Inferior parietal cortex (tissue), 1 donor: ENCODE measurements around the gene TRAPPC2B.
"Not testable (repeated sequence)": the region's sequence is repeated elsewhere in the genome, so short reads cannot be mapped to it uniquely, and the experiment has no call there.

ENCODE experiments used
- DNase-seq: peaks from one replicate; pipeline ENCODE4 v3.0.0-alpha.2; 2016; ENCODE audit errors: extremely low spot score

The TRAPPC2B gene

DNA sequence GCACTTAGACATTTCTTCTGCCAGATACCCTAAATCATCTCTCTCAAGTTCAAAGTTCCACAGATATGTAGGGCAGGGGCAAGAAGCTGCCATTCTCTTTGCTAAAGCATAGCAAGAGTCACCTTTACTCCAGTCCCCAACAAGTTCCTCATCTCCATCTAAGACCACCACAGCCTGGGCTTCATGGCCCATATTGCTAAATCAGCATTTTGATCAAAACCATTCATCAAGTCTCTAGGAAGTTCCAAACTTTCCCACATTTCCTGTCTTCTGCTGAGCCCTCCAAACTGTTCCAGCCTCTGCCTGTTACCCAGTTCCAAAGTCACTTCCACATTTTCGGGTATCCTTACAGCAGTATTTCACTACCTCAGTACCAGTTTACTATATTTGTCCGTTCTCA lies 11.3 kb downstream of the TRAPPC2B start:
- DNase-seq: not testable (repeated sequence)

DNA sequence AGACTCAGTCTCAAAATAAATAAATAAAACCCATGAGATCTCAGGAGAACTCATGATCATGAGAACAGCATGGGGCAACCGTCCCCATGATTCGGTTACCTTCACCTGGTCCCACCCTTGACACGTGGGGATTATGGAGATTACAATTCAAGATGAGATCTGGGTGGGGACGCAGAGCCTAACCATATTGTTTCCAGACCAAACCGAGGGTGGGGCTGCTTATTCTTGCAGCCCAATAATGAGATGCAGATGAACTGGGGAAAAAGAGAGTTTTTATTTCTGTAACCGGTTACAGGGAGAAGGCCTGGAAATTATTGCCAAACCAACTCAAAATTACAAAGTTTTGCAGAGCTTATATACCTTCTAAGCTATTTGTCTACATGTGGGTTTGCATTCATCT lies 12.8 kb downstream of the TRAPPC2B start:
- no peak for DNase-seq

DNA sequence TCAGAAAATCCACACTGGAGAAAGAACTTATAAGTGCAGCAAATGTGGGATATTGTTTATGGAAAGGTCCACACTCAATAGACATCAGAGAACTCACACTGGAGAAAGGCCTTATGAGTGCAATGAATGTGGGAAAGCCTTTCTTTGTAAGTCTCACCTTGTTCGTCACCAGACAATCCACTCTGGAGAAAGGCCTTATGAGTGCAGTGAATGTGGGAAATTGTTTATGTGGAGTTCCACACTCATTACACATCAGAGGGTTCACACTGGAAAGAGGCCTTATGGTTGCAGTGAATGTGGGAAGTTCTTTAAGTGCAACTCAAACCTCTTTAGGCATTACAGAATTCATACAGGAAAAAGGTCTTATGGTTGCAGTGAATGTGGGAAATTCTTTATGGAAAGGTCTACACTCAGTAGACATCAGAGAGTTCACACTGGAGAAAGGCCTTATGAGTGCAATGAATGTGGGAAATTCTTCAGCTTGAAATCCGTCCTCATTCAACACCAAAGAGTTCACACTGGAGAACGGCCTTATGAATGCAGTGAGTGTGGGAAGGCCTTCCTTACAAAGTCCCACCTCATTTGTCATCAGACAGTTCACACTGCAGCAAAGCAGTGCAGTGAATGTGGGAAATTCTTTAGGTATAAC lies 14.3 kb downstream of the TRAPPC2B start:
- no peak for DNase-seq

DNA sequence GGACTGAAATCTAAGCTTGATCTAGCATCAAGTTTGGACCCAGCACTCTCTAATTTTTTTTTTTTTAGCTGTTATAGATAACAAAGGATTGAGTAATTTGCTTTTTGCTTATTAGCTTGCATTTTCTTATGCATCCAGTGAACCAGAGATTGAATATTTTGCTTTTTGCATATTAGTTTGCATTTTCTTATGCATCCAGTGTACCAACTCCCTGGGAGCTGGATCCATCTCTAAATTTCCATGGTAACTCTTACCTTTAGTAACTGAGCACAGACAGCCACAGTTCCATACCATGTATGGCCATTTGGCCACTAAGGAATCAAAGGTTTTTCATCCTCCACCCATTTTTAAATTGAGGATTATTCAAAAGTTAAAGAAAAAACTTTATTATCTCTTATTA lies 17.6 kb downstream of the TRAPPC2B start:
- no peak for DNase-seq

DNA sequence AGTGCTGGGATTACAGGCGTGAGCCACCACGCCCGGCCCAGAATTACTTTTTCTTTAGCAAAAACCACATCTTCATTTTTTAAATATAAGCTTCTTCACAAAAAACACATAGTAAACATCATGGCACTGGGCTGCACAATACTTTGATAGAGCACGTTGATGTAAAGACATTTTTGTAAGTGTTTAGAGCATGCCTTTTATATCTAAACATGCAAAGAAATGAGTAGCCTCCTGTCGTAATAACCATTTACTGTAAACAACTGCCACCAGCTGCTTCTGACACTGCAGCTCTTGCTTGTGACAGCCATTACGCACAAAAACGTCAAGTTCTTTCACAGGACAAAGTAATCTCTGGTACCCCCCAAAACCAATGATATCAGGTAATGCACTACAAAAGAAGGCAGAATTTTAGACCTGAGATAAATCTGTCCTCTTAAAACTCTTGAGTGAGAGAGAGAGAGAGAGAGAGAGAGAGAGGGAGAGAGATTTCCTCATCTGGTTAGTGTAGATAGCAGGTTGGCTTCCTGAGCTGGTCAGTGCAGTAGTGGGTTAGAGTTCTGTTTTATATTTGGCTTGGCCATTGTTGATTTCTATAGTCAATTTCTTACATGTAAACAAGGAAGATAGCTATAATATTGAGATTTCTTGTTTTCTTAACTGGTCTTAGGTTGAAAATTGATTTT lies 19.6 kb downstream of the TRAPPC2B start:
- DNase-seq: no peak

DNA sequence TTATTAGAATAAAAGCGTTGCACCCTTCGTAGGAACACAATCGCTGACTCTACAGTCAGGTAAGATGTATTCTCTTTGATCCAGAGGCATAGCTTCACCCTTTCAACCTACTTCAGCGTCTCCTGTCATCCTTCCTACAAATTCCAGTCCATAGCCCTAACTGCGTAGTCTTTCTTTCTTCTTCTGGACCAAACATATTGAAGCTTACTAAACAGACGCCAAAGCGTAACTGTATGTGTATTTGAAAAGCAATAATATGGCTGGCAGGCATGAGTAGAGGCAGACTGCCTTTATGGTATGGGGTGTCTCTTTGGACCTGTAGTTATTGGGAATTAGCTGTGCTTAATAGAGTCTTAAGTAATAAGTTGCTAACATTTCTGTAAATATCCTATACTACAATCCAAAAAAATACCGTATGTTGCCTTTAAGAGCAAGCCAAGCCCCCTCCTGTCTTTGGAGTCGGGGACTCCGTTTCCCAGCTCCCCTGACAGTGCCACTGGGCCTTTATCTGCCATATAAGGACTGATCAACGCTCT lies 25.9 kb downstream of the TRAPPC2B start:
- DNase-seq: no peak

DNA sequence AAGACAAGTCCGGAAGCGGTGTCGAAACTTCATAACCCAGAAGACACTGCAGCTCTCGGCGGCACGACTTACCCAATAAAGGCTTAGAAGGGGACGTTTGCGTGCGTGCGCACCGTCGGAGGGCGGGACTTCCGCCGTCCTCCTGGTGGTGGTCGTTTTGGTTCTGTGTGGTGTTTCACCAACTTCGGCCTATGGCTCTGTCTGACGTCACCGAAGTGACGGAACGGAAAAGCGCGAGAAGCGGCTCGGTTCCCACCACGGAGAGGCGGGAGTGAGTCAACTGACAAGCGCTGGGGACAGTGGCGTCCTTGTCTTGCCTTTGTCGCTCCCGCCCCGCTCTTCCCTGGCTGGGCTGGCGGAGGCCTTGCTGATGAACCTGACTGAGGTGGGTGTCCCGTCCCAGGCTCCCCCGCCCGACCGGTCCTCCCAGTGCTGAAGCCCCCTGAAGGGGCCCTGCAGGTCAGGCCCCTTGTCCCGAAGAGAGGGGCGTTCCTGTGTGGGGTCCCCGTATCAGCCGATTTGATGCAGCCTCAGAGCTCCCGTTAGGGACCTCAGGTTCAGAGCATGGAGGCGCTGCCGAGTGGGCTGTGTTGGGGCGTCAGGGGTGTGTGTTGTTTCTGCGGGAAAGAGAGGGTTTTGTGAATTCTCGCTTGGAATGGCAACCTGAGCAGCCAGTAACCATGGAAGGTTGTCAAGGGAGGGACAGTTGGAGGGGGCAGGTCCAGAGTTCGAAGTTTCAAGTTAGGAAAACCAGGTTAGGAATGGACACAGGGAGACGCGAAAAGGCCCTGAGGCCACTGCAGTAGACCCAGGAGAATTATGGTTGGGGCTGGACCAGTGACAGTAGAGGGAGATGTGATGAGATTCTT lies 26.6 kb downstream of the TRAPPC2B start, which contains the start of gene ZNF548:
TSS of gene ZNF548 (plus strand) at position 125 of the 869 bp plus-strand sequence. CDS start at position 371, 246 bp downstream.
- peak; percentile 99 for DNase-seq

DNA sequence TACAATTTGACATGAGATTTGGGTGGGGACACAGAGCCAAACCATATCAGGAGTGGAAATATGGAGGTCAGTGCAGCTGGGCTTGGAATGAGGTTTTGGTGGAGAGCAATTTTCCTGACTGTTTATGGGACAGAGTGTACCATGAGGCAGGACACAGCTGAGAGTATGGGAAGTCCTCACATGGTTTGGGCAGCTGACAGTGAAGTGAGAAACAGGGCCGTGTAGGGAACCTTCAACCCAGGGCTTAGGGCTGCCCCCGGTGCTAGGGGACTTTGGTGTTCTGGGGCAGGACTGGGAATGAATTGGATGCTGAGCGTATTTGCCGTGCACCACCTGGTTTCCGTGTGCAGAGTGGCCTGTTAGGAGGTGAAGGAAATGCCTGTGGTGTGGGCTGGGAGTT lies 32.4 kb downstream of the TRAPPC2B start:
- no peak for DNase-seq

DNA sequence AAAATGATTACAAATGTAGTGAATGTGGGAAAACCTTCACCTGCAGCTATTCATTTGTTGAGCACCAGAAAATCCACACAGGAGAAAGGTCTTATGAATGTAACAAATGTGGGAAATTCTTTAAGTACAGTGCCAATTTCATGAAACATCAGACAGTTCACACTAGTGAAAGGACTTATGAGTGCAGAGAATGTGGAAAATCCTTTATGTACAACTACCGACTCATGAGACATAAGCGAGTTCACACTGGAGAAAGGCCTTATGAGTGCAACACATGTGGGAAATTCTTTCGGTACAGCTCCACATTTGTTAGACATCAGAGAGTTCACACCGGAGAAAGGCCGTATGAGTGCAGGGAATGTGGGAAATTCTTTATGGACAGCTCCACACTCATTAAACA lies 35.5 kb downstream of the TRAPPC2B start:
- no peak for DNase-seq

DNA sequence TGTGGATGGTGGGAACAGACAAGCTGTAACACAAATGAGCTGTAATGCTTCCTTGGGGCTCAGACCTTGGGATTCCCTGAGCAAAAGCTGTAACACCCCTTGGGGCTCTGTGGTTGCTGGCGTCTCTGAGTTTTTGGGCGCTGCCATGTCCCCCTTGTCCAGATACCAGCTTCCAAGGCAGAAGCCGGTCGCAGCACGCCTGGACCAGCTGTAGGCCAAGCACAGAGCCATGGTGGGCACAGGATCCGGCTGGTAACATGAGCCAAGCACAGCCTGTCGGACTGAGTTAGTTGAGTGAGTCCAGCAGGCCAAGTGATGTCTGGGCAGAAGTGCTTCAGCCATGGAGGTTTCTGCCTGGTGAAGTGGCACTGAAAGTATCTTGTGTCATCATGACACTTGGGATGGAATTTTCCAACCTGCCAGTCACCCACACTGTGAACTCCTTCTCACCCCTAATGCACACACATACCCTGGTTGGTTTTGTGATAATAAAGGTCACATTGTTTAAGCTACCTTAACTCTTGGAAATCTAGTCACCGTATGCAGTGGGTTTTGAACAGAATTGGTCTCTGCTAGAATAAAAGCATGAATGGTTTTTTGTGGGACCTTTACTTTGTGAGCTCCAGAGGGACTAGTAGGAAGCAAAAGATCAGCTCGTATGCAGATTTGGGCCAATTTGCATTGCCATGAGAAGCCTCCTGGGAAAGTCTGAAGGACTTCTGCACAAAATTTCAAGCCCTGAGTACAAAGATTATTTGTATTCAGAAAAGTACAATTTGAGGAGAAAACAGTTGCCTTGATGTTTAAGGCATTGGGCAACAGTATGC lies 40.6 kb downstream of the TRAPPC2B start:
- DNase-seq: no peak

DNA sequence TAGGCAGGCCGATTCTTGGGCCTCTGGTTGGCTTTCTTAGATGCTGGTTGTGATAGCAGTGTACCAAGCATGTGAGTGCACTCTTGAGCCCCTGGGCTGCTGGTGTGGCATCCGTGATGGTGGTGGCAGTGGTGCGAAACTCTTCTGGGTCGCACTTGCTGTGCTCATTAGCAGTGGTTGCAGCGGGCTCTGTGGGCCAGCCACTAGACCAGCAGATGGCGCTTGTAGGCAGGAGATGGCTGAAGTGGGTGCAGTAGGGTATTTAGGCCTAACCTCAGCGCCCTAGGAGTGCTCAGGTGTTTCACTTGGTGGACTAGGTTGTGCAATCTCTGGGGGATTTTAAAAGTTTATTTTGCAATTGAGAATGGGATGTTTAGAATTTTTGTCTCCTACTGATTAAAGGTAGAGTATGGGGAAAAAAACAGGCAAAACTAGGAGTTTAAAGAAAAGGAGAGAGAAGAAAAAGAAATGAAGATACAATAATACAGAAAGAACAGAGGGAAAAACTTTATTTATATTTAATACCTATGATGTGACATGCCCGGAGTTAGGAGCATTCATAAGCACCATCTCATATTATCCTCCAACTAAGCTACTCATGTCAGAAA lies 43.3 kb downstream of the TRAPPC2B start:
- peak; percentile 14 for DNase-seq

DNA sequence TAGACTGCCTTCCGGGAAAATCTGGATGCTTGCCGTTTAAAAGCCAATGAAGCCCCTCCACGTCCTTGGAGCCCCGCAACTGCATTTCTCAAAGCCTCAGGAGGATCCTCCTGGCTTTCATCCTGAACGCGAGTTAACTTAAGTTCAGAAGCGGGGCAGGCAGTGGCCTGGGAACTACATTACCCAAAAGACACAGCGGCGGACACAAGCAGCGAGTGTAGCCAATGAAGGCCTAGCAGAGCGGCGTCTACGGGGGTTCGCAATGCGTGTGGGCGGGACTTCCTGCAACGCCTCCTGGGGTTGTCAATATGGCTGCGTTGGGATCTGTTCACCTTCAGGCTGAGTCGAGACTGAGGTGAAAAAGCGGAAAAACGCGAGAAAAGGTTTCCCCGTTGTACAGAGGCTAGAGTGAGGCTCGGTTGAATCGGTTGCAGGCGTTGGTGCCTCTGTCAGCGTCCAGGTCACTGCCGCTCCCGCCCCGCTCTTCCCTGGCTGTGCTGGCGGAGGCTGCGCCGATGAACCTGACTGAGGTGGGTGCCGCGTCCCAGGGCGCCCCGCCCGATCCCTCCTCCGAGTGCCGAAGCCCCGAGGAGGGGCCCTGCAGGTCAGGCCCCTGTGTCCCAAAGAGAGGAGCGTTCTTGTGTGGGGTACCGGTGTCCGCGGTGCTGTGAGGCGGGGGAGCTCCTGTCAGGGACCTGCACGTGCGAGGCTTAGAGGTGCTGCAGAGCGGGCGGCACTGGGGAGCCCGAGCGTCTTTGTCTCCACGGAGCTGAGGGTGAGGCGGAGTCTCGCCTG lies 47.7 kb downstream of the TRAPPC2B start, which contains the start of gene ZNF17:
TSS of gene ZNF17 (plus strand) at position 285 of the 795 bp plus-strand sequence. CDS start 2,455 bp downstream, outside the sequence.
- peak; percentile 97 for DNase-seq
